ENCODE measurements around the gene NCEH1. TPM values are rescaled to one million over a fixed set of nuclear protein-coding genes. Genes with fewer than 3 reads are reported as not detected.

Gene NCEH1
- total and polyA plus RNA-seq, 2 experiments from 2014 or later: 1.8 to 4.9 TPM

- Histone ChIP-seq H3K79me2 (replicated peaks; ENCODE audit: insufficient read depth) (no peaks in the 10 kb centered on the region; the same call in 1 of the 2 replicates), H2AFZ (no peak overlapping the region), H3K4me1 (ENCODE audit: insufficient read depth) (peaks cover 14% of the 10 kb centered on the region), H4K20me1 (replicated peaks; ENCODE audit: insufficient read depth) (no peaks in the 10 kb centered on the region), H3K27ac (ENCODE audit: low read depth) (no peak overlapping the region), H3K4me2 (no peak overlapping the region), H3K36me3 (ENCODE audit: insufficient read depth) (no peaks in the 10 kb centered on the region), H3K9me2 (ENCODE audit: insufficient read depth) (0 out of 2 replicates have a peak, but pooled peaks cover 10% of the 10 kb centered on the region), H3K4me3 (no peak overlapping the region), H3F3A (replicated peaks; ENCODE audit: low read depth) (no peaks in the 10 kb centered on the region), H3K27me3 (ENCODE audit: insufficient read depth) (no peaks in the 10 kb centered on the region)
- Mint-ChIP-seq H3K4me1 (peaks cover 12% of the 10 kb centered on the region), H3K27ac (no peak overlapping the region), H3K9me3 (no peaks in the 10 kb centered on the region), H3K4me3 (no peak overlapping the region), H3K36me3 (ENCODE audit: low read depth) (peaks cover 4% of the 10 kb centered on the region; the same call in 2 of the 3 replicates), H3K27me3 (ENCODE audit: insufficient read depth, low read depth, poor library complexity) (peaks cover 2% of the 10 kb centered on the region)
- ATAC-seq: no peak
- no peak for DNase-seq (ENCODE audit: low spot score)
- TF ChIP-seq REST (IDR thresholded peaks at IDR 0.05; ENCODE audit: unreplicated experiment) (no peak), JUNB (IDR thresholded peaks at IDR 0.05; ENCODE audit: unreplicated experiment) (no peak), STAT1 (IDR thresholded peaks at IDR 0.05; ENCODE audit: unreplicated experiment) (no peak), EZH2 (IDR thresholded peaks at IDR 0.05; ENCODE audit: low read depth, unreplicated experiment) (no peak), CREB1 (CRISPR knock-in tag; IDR thresholded peaks at IDR 0.05; ENCODE audit: low read depth) (no peak), ZNF114 (CRISPR knock-in tag; IDR thresholded peaks at IDR 0.05) (no peak), NANOG (IDR thresholded peaks at IDR 0.05; ENCODE audit: borderline replicate concordance) (no peak), EZH2phosphoT487 (IDR thresholded peaks at IDR 0.05; ENCODE audit: unreplicated experiment) (no peak), ZNF331 (CRISPR knock-in tag; IDR thresholded peaks at IDR 0.05; ENCODE audit: low read depth) (no peak), POLR2AphosphoS5 (IDR thresholded peaks at IDR 0.05; ENCODE audit: low read depth) (no peak), ETS1 (IDR thresholded peaks at IDR 0.05) (no peak)
- TF ChIP-seq, protein P1, sequence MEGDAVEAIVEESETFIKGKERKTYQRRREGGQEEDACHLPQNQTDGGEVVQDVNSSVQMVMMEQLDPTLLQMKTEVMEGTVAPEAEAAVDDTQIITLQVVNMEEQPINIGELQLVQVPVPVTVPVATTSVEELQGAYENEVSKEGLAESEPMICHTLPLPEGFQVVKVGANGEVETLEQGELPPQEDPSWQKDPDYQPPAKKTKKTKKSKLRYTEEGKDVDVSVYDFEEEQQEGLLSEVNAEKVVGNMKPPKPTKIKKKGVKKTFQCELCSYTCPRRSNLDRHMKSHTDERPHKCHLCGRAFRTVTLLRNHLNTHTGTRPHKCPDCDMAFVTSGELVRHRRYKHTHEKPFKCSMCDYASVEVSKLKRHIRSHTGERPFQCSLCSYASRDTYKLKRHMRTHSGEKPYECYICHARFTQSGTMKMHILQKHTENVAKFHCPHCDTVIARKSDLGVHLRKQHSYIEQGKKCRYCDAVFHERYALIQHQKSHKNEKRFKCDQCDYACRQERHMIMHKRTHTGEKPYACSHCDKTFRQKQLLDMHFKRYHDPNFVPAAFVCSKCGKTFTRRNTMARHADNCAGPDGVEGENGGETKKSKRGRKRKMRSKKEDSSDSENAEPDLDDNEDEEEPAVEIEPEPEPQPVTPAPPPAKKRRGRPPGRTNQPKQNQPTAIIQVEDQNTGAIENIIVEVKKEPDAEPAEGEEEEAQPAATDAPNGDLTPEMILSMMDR (conservative IDR thresholded peaks at IDR 0.05; ENCODE audit: low read depth in 2 of 2): no peak
- TF ChIP-seq, protein P2, sequence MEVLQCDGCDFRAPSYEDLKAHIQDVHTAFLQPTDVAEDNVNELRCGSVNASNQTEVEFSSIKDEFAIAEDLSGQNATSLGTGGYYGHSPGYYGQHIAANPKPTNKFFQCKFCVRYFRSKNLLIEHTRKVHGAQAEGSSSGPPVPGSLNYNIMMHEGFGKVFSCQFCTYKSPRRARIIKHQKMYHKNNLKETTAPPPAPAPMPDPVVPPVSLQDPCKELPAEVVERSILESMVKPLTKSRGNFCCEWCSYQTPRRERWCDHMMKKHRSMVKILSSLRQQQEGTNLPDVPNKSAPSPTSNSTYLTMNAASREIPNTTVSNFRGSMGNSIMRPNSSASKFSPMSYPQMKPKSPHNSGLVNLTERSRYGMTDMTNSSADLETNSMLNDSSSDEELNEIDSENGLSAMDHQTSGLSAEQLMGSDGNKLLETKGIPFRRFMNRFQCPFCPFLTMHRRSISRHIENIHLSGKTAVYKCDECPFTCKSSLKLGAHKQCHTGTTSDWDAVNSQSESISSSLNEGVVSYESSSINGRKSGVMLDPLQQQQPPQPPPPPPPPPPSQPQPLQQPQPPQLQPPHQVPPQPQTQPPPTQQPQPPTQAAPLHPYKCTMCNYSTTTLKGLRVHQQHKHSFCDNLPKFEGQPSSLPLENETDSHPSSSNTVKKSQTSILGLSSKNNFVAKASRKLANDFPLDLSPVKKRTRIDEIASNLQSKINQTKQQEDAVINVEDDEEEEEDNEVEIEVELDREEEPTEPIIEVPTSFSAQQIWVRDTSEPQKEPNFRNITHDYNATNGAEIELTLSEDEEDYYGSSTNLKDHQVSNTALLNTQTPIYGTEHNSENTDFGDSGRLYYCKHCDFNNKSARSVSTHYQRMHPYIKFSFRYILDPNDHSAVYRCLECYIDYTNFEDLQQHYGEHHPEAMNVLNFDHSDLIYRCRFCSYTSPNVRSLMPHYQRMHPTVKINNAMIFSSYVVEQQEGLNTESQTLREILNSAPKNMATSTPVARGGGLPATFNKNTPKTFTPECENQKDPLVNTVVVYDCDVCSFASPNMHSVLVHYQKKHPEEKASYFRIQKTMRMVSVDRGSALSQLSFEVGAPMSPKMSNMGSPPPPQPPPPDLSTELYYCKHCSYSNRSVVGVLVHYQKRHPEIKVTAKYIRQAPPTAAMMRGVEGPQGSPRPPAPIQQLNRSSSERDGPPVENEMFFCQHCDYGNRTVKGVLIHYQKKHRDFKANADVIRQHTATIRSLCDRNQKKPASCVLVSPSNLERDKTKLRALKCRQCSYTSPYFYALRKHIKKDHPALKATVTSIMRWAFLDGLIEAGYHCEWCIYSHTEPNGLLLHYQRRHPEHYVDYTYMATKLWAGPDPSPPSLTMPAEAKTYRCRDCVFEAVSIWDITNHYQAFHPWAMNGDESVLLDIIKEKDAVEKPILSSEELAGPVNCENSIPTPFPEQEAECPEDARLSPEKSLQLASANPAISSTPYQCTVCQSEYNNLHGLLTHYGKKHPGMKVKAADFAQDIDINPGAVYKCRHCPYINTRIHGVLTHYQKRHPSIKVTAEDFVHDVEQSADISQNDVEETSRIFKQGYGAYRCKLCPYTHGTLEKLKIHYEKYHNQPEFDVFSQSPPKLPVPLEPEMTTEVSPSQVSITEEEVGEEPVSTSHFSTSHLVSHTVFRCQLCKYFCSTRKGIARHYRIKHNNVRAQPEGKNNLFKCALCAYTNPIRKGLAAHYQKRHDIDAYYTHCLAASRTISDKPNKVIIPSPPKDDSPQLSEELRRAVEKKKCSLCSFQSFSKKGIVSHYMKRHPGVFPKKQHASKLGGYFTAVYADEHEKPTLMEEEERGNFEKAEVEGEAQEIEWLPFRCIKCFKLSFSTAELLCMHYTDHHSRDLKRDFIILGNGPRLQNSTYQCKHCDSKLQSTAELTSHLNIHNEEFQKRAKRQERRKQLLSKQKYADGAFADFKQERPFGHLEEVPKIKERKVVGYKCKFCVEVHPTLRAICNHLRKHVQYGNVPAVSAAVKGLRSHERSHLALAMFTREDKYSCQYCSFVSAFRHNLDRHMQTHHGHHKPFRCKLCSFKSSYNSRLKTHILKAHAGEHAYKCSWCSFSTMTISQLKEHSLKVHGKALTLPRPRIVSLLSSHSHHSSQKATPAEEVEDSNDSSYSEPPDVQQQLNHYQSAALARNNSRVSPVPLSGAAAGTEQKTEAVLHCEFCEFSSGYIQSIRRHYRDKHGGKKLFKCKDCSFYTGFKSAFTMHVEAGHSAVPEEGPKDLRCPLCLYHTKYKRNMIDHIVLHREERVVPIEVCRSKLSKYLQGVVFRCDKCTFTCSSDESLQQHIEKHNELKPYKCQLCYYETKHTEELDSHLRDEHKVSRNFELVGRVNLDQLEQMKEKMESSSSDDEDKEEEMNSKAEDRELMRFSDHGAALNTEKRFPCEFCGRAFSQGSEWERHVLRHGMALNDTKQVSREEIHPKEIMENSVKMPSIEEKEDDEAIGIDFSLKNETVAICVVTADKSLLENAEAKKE (CRISPR knock-in tag; IDR thresholded peaks at IDR 0.05): no peak
These were observed 31.3 kb downstream of the NCEH1 start for GRCh38 chr3:172679599-172679998.
